HG02610 (cell line): Measurements from ENCODE around the gene CTDSPL.

Source experiments
- ATAC-seq: cut with Tn5 transposase; IDR thresholded peaks from one replicate; pipeline ENCODE4 v1.9.1; 2021; ENCODE audit warnings: mild to moderate bottlenecking, moderate library complexity; ENCODE audit not compliant: unreplicated experiment

Gene CTDSPL

GRCh38 chr3:38009807-38010591 is 148.3 kb downstream of the CTDSPL start:
- no peak for ATAC-seq

- no peak for ATAC-seq
These were observed 149.4 kb downstream of the CTDSPL start for GRCh38 chr3:38011111-38011510.

GRCh38 chr3:38015485-38015884 is 153.8 kb downstream of the CTDSPL start:
- no peak for ATAC-seq

GRCh38 chr3:38015984-38016383 is 154.3 kb downstream of the CTDSPL start:
- ATAC-seq = no peak

- ATAC-seq = no peak
These were observed 154.7 kb downstream of the CTDSPL start for GRCh38 chr3:38016410-38016809.

GRCh38 chr3:38016847-38017444 is 155.3 kb downstream of the CTDSPL start:
- no peak for ATAC-seq

- no peak for ATAC-seq
These were observed 156.0 kb downstream of the CTDSPL start for GRCh38 chr3:38017445-38018295.

GRCh38 chr3:38018296-38019266 is 156.9 kb downstream of the CTDSPL start:
- no peak for ATAC-seq

- ATAC-seq = no peak
These were observed 158.1 kb downstream of the CTDSPL start for GRCh38 chr3:38019658-38020341.

- ATAC-seq = no peak
These were observed 158.7 kb downstream of the CTDSPL start for GRCh38 chr3:38020342-38020726.

- no peak for ATAC-seq
These were observed 159.5 kb downstream of the CTDSPL start for GRCh38 chr3:38021196-38021595.

GRCh38 chr3:38022301-38022700 is 160.6 kb downstream of the CTDSPL start:
- ATAC-seq = no peak

GRCh38 chr3:38022896-38023709 is 161.4 kb downstream of the CTDSPL start:
- ATAC-seq = no peak

GRCh38 chr3:38026856-38027255 is 165.2 kb downstream of the CTDSPL start:
- ATAC-seq = no peak

- ATAC-seq = no peak
These were observed 166.1 kb downstream of the CTDSPL start for GRCh38 chr3:38027466-38028465.

- no peak for ATAC-seq
These were observed 167.1 kb downstream of the CTDSPL start for GRCh38 chr3:38028621-38029361.
